Astrocyte (in vitro differentiated cells and primary cell): ENCODE results near the gene CDKAL1.

Experiments used
- EZH2 ChIP-seq: IDR thresholded peaks from 2 replicates; pipeline ENCODE4 v1.6.1; 2012; ENCODE audit warnings: mild to moderate bottlenecking, low read length, inconsistent platforms; ENCODE audit not compliant: insufficient read depth
- TF ChIP-seq, protein P1 (sequence below): IDR thresholded peaks from 2 replicates; pipeline ENCODE4 v1.5.1; 2011; ENCODE audit warnings: low read depth, mild to moderate bottlenecking, inconsistent platforms, low read length, moderate library complexity; ENCODE audit not compliant: insufficient read depth

GRCh38 chr6:20861481-20861880 lies 327.2 kb downstream of the CDKAL1 start:
- no peak for TF ChIP-seq EZH2
- TF ChIP-seq, protein P1, sequence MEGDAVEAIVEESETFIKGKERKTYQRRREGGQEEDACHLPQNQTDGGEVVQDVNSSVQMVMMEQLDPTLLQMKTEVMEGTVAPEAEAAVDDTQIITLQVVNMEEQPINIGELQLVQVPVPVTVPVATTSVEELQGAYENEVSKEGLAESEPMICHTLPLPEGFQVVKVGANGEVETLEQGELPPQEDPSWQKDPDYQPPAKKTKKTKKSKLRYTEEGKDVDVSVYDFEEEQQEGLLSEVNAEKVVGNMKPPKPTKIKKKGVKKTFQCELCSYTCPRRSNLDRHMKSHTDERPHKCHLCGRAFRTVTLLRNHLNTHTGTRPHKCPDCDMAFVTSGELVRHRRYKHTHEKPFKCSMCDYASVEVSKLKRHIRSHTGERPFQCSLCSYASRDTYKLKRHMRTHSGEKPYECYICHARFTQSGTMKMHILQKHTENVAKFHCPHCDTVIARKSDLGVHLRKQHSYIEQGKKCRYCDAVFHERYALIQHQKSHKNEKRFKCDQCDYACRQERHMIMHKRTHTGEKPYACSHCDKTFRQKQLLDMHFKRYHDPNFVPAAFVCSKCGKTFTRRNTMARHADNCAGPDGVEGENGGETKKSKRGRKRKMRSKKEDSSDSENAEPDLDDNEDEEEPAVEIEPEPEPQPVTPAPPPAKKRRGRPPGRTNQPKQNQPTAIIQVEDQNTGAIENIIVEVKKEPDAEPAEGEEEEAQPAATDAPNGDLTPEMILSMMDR: no peak
